ENCODE results near the gene OPA3. TPM values are rescaled to one million over a fixed set of nuclear protein-coding genes. Genes with fewer than 3 reads are reported as not detected.

Gene OPA3
- total RNA-seq, 1 donor from 2014 or later = 3.7 TPM

GRCh38 chr19:45501730-45502014 is 82.9 kb downstream of the OPA3 start:
- Histone ChIP-seq H3K4me1 (peaks cover 13% of the 10 kb centered on the region), H4K20me1 (ENCODE audit: low read depth) (peaks cover 7% of the 10 kb centered on the region), H3K9me3 (ENCODE audit: low read depth) (no peaks in the 10 kb centered on the region), H3K79me2 (ENCODE audit: low read depth) (no peaks in the 10 kb centered on the region), H3K27me3 (peaks cover 39% of the 10 kb centered on the region), H3K27ac (no peak overlapping the region), H3K9ac (no peak overlapping the region), H3F3A (ENCODE audit: low read depth) (peaks cover 49% of the 10 kb centered on the region), H3K36me3 (no peaks in the 10 kb centered on the region), H2AFZ (replicated peaks) (no peak overlapping the region), H3K4me2 (no peak overlapping the region), H3K4me3 (no peak overlapping the region)
- H3K27me3 Mint-ChIP-seq (ENCODE audit: insufficient read depth, low read depth) = peaks cover 29% of the 10 kb centered on the region
- H3K9me3 Mint-ChIP-seq = no peaks in the 10 kb centered on the region
- H3K4me1 Mint-ChIP-seq = peaks cover 29% of the 10 kb centered on the region
- no peak overlapping the region for H3K4me3 Mint-ChIP-seq
- no peak overlapping the region for H3K27ac Mint-ChIP-seq
- DNase-seq (ENCODE audit: low spot score) = no peak
- no peak for TF ChIP-seq EZH2 (IDR thresholded peaks at IDR 0.05)
- no peak for TF ChIP-seq EZH2phosphoT487 (IDR thresholded peaks at IDR 0.05)
- no peak for TF ChIP-seq CTCF (IDR thresholded peaks at IDR 0.05)
- H3K36me3 Mint-ChIP-seq = no peaks in the 10 kb centered on the region

- Histone ChIP-seq H3K79me2 (ENCODE audit: low read depth) (no peaks in the 10 kb centered on the region), H3K4me1 (peaks cover 13% of the 10 kb centered on the region), H3K27me3 (peaks cover 40% of the 10 kb centered on the region), H3K9me3 (ENCODE audit: low read depth) (no peaks in the 10 kb centered on the region), H3K27ac (no peak overlapping the region), H2AFZ (replicated peaks) (no peak overlapping the region), H3K4me2 (no peak overlapping the region), H3K4me3 (no peak overlapping the region), H3K36me3 (no peaks in the 10 kb centered on the region), H3K9ac (no peak overlapping the region), H3F3A (ENCODE audit: low read depth) (peaks cover 53% of the 10 kb centered on the region), H4K20me1 (ENCODE audit: low read depth) (peaks cover 12% of the 10 kb centered on the region)
- TF ChIP-seq CTCF (IDR thresholded peaks at IDR 0.05) (no peak), EZH2 (IDR thresholded peaks at IDR 0.05) (no peak), EZH2phosphoT487 (IDR thresholded peaks at IDR 0.05) (no peak)
- H3K9me3 Mint-ChIP-seq = no peaks in the 10 kb centered on the region
- H3K27me3 Mint-ChIP-seq (ENCODE audit: insufficient read depth, low read depth) = peaks cover 29% of the 10 kb centered on the region
- peaks cover 30% of the 10 kb centered on the region for H3K4me1 Mint-ChIP-seq
- no peak for DNase-seq (ENCODE audit: low spot score)
- no peak overlapping the region for H3K27ac Mint-ChIP-seq
- H3K4me3 Mint-ChIP-seq = no peak overlapping the region
- no peaks in the 10 kb centered on the region for H3K36me3 Mint-ChIP-seq
Observed at GRCh38 chr19:45500918-45501729, 83.5 kb downstream of the OPA3 start.

DNA sequence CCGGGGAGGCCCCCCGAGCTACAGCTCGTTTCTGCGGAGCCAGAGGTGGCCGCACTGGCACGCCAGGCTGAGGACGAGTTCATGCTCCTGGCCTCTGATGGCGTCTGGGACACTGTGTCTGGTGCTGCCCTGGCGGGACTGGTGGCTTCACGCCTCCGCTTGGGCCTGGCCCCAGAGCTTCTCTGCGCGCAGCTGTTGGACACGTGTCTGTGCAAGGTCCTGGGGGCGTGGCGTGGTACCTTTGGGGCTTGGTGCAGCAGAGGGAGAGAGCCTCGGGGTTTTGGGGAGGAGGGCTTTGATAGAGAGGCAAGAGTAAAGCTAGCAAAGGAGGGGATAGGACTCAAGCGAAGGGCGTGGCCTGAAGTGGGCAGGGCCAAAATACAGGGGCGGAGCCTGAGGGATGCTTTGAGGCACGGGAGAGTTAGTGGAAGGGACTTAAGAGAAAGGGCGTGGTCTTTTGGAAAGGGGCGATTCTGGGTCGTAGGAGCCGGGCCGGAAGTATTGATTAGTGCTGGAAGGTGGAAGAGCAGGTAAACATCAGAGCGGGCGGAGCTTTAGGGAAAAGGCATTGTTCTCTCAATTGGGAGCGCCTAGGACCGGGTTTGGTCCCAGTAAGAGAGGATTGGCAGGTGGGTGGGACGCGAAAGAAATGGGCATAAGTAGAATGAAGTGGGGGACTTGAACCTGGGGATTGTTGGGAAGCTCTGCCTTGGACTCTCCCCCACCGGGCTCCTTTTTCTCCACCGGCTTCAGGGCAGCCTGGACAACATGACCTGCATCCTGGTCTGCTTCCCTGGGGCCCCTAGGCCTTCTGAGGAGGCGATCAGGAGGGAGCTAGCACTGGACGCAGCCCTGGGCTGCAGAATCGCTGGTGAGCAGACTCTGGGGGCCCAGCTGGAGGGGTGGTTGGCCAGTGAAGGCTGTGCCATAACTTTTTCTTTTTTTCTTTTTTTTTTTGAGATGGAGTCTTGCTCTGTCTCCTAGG is 85.1 kb downstream of the OPA3 start:
- H3K4me1 ChIP-seq = peaks cover 13% of the 10 kb centered on the region
- peak; percentile 86 for DNase-seq (ENCODE audit: low spot score)
- H3K4me2 ChIP-seq = peak overlapping the region; percentile 77
- peak; percentile 45 for TF ChIP-seq EZH2 (IDR thresholded peaks at IDR 0.05)
- TF ChIP-seq EZH2phosphoT487 (IDR thresholded peaks at IDR 0.05) = peak; percentile 16
- no peak for TF ChIP-seq CTCF (IDR thresholded peaks at IDR 0.05)
- H3K27ac ChIP-seq = no peak overlapping the region
- peaks cover 51% of the 10 kb centered on the region for H3F3A ChIP-seq (ENCODE audit: low read depth)
- H3K27me3 Mint-ChIP-seq (ENCODE audit: insufficient read depth, low read depth) = peaks cover 33% of the 10 kb centered on the region
- H3K4me1 Mint-ChIP-seq = peaks cover 35% of the 10 kb centered on the region
- H3K27me3 ChIP-seq = peaks cover 53% of the 10 kb centered on the region
- H3K27ac Mint-ChIP-seq = no peak overlapping the region
- H2AFZ ChIP-seq (replicated peaks) = peak overlapping the region; percentile 85
- no peak overlapping the region for H3K9ac ChIP-seq
- no peaks in the 10 kb centered on the region for H3K36me3 Mint-ChIP-seq
- H3K36me3 ChIP-seq = no peaks in the 10 kb centered on the region
- no peaks in the 10 kb centered on the region for H3K9me3 ChIP-seq (ENCODE audit: low read depth)
- peak overlapping the region; percentile 78 for H3K4me3 Mint-ChIP-seq
- peak overlapping the region; percentile 37 for H3K4me3 ChIP-seq
- H4K20me1 ChIP-seq (ENCODE audit: low read depth) = peaks cover 23% of the 10 kb centered on the region
- H3K79me2 ChIP-seq (ENCODE audit: low read depth) = no peaks in the 10 kb centered on the region
- no peaks in the 10 kb centered on the region for H3K9me3 Mint-ChIP-seq
